Esophagus squamous epithelium (tissue), 4 donors: ENCODE measurements around the gene RGS7.
"Not testable (repeated sequence)": the region's sequence is repeated elsewhere in the genome, so short reads cannot be mapped to it uniquely, and the experiment has no call there.

Source experiments
- CTCF ChIP-seq, 6 experiments: fragments of 450-650 bp in 4 of 6; fragments of 200-600 bp in 2 of 6; sonication (generic) in 2 of 6; IDR thresholded peaks; one replicate each; pipeline ENCODE4 v1.5.1; 2016 to 2019; ENCODE audit warnings: antibody characterized with exemption in 6 of 6, mild to moderate bottlenecking in 4 of 6, moderate library complexity in 4 of 6
- POLR2A ChIP-seq, 4 donors: fragments of 450-650 bp; IDR thresholded peaks; one replicate each; pipeline ENCODE4 v1.6.1; 2017; ENCODE audit warnings: antibody characterized with exemption in 4 of 4, mild to moderate bottlenecking in 4 of 4, moderate library complexity in 3 of 4

DNA sequence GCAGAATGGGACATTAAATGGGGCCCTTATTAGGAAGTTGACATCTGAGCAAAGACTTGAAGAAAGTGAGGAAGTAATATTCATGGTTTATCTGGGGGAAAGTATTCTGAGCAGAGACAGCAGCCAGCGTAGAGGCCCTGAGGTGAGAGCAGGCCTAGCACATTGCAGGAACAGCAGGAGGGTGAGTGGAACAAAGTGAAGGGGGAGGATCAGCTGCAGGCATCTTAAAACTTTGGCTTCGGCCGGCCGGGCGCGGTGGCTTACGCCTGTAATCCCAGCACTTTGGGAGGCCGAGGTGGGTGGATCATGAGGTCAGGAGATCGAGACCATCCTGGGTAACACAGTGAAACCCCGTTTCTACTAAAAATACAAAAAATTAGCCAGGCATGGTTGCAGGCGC lies 55.0 kb downstream of the RGS7 start:
- not testable (repeated sequence) for TF ChIP-seq POLR2A, CTCF (IDR thresholded peaks at IDR 0.05)
